ENCODE results near the gene SIM2. TPM values are rescaled to one million over a fixed set of nuclear protein-coding genes. Genes with fewer than 3 reads are reported as not detected.

Gene SIM2
- total and polyA plus RNA-seq, 8 donors: 1.2 to 1.6 (median 1.4) TPM; not detected in 2

DNA sequence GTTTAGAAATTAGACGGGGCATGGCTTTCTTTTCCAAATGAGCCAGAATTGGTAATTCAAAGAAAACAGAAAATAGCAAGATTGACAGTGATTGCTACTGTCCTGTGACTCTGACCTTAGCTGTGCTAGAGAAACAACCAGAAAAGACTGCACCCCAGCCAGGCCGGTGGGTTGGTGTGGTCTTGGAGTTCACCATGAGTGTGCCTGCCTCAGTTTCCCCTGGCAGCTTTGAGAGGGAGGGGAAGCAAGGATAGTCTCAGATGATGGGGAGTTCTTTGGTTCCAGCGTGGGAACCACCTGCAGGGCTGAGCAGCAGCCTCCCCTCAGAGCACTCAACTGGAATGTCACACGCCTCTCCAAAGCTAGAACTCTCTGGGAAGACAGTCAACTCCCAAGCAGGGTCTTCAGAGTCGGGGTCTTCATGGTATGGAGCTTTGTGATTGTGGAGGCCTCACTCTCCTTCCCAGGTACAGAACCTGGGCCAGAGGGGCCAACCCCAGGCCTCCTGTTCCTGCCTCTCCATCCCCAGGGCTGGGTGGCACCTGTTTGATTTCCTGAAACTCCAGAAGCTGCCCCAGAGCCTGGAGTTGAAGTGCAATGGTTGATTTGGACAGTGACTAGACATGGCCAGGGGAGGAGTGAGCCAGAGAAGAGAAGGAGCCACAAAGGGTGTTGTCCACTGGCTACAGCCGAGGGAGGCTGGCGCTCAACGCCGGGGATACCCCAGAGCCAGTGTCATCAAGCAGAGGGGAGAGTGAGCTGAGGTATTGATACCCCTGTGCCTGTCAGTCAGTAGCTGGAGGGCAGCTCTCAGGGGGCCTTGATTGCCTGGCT lies 35.7 kb downstream of the SIM2 start:
- DNase-seq: no peak
- ATAC-seq: no peak
- H3K27me3 ChIP-seq: peaks cover 0 to 64% of the 10 kb centered on the region in 2 donors
- H3K36me3 ChIP-seq: no peaks in the 10 kb centered on the region
- no peak overlapping the region for H3K27ac ChIP-seq
- TF ChIP-seq, protein P1, sequence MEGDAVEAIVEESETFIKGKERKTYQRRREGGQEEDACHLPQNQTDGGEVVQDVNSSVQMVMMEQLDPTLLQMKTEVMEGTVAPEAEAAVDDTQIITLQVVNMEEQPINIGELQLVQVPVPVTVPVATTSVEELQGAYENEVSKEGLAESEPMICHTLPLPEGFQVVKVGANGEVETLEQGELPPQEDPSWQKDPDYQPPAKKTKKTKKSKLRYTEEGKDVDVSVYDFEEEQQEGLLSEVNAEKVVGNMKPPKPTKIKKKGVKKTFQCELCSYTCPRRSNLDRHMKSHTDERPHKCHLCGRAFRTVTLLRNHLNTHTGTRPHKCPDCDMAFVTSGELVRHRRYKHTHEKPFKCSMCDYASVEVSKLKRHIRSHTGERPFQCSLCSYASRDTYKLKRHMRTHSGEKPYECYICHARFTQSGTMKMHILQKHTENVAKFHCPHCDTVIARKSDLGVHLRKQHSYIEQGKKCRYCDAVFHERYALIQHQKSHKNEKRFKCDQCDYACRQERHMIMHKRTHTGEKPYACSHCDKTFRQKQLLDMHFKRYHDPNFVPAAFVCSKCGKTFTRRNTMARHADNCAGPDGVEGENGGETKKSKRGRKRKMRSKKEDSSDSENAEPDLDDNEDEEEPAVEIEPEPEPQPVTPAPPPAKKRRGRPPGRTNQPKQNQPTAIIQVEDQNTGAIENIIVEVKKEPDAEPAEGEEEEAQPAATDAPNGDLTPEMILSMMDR (IDR thresholded peaks at IDR 0.05): no peak
- H3K4me3 ChIP-seq: no peak overlapping the region
- no peaks in the 10 kb centered on the region for H3K4me1 ChIP-seq
- H3K9me3 ChIP-seq: no peaks in the 10 kb centered on the region
- intact Hi-C loops (cut with DNase I): no loop called here

DNA sequence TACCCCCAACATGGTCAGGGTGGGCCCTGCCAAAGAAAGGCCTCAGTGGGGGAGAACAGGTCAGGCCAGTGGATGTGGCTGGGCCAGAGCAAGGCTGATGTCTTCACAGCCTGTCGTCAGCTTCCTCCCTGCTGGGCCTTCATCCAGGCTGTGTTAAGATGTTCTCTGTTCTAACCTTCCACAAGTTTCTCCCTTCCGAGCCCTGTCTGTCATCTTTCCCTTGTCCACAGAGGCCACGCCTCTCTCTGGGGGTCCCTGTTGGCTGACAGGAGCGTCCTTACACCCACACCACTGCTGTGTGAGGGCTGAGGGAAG lies 36.2 kb downstream of the SIM2 start:
- TF ChIP-seq, protein P1 (IDR thresholded peaks at IDR 0.05): no peak
- DNase-seq (no peak), ATAC-seq (no peak)
- H3K4me1 ChIP-seq: no peaks in the 10 kb centered on the region
- no peaks in the 10 kb centered on the region for H3K36me3 ChIP-seq
- no peak overlapping the region for H3K27ac ChIP-seq
- H3K4me3 ChIP-seq: no peak overlapping the region
- H3K9me3 ChIP-seq: no peaks in the 10 kb centered on the region
- H3K27me3 ChIP-seq: peaks cover 0 to 63% of the 10 kb centered on the region in 2 donors
- intact Hi-C loops (cut with DNase I): no loop called here

DNA sequence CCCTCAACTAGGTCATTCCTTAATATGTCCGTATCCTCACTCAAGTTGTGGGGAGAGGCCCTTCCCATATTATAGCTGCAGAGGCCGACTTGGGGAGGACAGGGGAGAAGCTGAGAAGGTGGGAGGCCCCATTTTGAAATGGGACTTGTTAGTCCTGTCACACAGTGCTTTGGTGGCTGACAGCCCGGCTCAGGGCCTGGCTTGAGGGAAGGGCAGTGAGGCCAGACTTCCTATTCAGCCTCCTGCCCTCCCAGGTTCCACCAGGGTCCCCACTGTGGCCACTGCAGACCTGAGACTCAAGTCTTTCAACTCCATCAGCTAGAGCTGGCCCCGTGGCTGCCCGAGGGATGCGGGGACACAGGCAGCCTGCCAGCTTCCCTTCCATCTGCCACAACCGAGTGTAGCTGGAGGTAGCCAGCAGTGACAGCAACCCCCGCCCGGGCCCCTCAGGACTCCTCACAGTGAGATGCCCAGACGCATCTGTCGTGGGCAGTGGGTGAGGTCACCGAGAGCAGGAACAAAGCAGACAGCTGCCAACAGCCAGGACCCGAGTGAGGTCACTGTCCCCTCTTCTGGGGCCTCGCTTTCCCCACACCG lies 36.9 kb downstream of the SIM2 start:
- H3K9me3 ChIP-seq: no peaks in the 10 kb centered on the region
- H3K4me1 ChIP-seq: no peaks in the 10 kb centered on the region
- ATAC-seq (no peak), DNase-seq (no peak)
- H3K36me3 ChIP-seq: no peaks in the 10 kb centered on the region
- intact Hi-C loops (cut with DNase I): no loop called here
- TF ChIP-seq, protein P1 (IDR thresholded peaks at IDR 0.05): no peak
- no peak overlapping the region for H3K27ac ChIP-seq
- no peak overlapping the region for H3K4me3 ChIP-seq
- peaks cover 0 to 64% of the 10 kb centered on the region in 2 donors for H3K27me3 ChIP-seq

DNA sequence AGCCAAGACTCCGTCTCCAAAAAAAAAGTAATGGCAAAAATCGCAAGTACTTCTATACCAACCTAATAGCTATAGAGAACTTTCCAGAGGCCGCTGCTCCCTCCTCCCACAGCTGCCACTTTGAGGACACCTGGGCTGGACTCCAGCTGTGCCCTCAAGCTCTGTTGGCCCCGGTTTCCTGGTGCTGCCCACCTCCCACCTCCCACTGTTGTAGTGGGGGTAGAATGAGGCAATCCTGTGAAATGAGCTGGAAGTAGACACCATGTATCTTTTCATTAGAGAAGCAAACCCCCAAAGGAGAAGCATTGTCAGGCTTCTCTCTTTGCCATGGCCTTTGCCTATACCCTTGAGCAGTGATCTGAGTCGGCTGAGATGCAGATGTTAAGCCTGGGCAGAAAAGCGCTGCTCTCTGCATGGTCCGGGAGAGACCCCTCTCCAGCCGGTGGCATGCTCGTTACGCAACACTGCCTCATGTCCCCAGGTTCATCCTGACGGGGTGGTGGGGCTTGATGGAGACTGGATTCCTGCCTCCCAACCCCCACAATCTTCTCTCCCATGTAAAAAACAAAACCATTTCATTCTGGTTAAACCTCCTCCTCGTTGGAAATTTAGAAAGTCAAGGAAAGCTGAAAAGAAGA lies 39.7 kb downstream of the SIM2 start:
- H3K9me3 ChIP-seq: no peaks in the 10 kb centered on the region
- H3K4me3 ChIP-seq: no peak overlapping the region
- no peak for DNase-seq
- peaks cover 0 to 53% of the 10 kb centered on the region in 2 donors for H3K27me3 ChIP-seq
- ATAC-seq: no peak
- intact Hi-C loops (cut with DNase I): no loop called here
- TF ChIP-seq, protein P1 (IDR thresholded peaks at IDR 0.05): no peak
- H3K27ac ChIP-seq: no peak overlapping the region
- no peaks in the 10 kb centered on the region for H3K36me3 ChIP-seq
- no peaks in the 10 kb centered on the region for H3K4me1 ChIP-seq

DNA sequence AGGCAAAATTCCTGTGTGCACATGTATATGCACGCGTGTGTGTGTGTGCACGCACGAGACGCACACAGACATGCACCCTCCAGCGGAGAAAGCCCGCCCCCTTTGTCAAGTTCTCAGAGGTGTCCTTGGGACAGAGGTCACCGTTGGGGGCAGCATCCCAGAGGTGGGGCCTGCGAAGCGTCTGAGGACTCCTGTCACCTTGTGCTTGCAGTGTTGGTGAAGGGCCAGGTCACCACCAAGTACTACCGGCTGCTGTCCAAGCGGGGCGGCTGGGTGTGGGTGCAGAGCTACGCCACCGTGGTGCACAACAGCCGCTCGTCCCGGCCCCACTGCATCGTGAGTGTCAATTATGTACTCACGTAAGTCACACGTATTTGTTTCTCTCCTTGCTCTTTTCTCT lies 42.6 kb downstream of the SIM2 start:
- no peak overlapping the region for H3K27ac ChIP-seq
- intact Hi-C loops (cut with DNase I): loop anchor here in 1 of 2 donors (10.0 kb wide), 1 partner anchor 183 kb away; no protein-coding TSS in a partner anchor
- peaks cover 13 to 61% of the 10 kb centered on the region in 2 donors for H3K27me3 ChIP-seq
- ATAC-seq: no peak
- no peak overlapping the region for H3K4me3 ChIP-seq
- no peaks in the 10 kb centered on the region for H3K4me1 ChIP-seq
- no peaks in the 10 kb centered on the region for H3K36me3 ChIP-seq
- TF ChIP-seq, protein P1 (IDR thresholded peaks at IDR 0.05): no peak
- DNase-seq: no peak
- no peaks in the 10 kb centered on the region for H3K9me3 ChIP-seq

All from left lung (tissue), 10 donors.